Measurements from ENCODE around the gene SLC25A34.

SLC25A34 gene

GRCh38 chr1:15786581-15786980 is 50.5 kb downstream of the SLC25A34 start:
- DNase-seq, result no peak

GRCh38 chr1:15788624-15789301 is 52.7 kb downstream of the SLC25A34 start:
- no peak for DNase-seq

Data from NCI-H1105 treated with DMSO at 0.1 percent for 48 hours (cell line).